ENCODE measurements around the gene GATA2.

GATA2 gene

DNA sequence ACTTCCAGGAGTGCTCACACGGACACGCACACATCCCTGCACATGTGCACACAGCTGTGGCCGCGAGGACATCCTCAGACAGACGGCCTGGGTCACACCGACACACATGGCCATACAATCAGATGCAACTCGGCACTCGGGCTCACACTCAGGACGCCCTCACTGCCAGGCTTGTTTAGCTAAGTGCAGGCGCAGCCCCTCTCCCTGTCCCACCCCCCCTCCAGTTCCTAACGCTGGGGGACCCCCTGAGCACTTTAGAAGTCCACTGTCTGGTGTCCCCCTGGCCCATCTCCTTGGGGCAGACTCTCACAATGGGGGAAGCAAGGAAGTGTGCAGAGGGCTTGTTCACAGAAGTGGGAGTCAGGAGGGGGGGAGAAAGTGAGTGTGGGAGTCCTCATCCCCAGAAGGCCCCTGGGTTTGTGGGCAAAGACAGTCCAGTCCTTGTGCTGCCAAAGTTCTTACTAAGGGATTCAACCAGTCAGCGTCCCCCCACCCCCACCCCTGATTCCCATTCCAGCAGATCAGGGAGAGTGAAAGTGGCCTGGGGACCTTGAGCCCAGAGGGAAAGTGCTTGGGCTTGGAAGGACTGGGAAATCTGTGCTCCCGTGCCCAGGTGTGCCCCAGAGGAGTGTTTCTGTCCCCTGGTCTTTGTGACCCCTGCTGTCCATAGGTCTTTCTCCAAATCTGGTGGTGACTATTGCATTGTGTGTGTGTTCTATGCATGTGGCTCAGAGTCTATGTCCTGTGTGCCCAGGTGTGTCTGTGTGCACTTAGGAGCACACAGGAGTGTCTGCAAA, 767 bp upstream of the GATA2 start:
- Histone ChIP-seq H3K27ac (ENCODE audit: low read depth, low read length, severe bottlenecking) (no peak overlapping the region), H3K4me1 (ENCODE audit: control insufficient read depth, insufficient read depth, low read length, poor library complexity, severe bottlenecking) (peaks cover 35% of the 10 kb centered on the region), H3K36me3 (ENCODE audit: control insufficient read depth, insufficient read depth, low read length) (peaks cover 7% of the 10 kb centered on the region), H3K4me3 (ENCODE audit: extremely low read depth, insufficient read depth, low read length, poor library complexity, severe bottlenecking) (peak overlapping the region; percentile 90), H3K9me3 (ENCODE audit: control insufficient read depth, low read length) (no peaks in the 10 kb centered on the region)
- WGBS, 2 experiments (ENCODE audit: insufficient coverage in 2 of 2) = 11% methylated on average over 10 to 11 of the region's 13 CpGs

DNA sequence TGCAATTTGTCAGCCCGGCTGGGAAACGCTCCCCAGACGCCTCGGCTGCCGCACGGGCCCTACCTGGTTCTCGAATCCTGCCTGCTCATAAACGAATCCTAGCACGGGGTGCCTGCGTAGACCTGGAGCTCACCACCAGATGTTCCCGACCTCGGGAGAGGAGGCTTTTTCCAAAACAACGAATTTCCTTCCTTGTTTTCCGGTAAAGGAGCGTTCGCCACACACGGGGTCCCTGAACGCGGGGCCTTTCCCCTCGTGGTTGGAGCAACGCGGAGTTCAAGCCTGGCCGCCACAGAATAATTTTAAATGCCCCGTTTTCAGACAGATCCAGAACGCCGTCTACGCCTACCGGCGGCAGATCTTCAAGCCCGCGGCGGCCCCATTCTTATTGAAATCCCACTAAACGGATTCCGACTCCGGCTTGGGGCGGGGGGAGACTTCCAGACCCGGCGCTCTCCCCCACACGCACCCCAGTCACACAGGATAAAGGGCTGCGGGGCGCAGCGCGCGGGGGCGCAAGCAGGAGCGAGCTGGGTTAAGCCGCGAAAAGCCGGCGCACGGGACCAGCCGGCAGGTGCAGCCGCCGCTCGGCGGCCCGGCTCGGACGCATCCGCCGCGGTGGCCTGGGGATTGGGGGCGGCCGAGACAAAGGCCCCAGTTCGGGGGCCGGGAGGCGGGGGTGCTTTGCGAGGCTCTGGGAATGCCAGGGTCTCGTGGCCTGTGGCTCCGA, 895 bp downstream of the GATA2 start:
- Histone ChIP-seq H3K4me1 (ENCODE audit: control insufficient read depth, insufficient read depth, low read length, poor library complexity, severe bottlenecking) (peaks cover 29% of the 10 kb centered on the region), H3K27ac (ENCODE audit: low read depth, low read length, severe bottlenecking) (no peak overlapping the region), H3K9me3 (ENCODE audit: control insufficient read depth, low read length) (no peaks in the 10 kb centered on the region), H3K4me3 (ENCODE audit: extremely low read depth, insufficient read depth, low read length, poor library complexity, severe bottlenecking) (peak overlapping the region; percentile 90), H3K36me3 (ENCODE audit: control insufficient read depth, insufficient read depth, low read length) (peaks cover 4% of the 10 kb centered on the region)
- 3 to 4% methylated on average over 57 to 63 of the region's 70 CpGs for WGBS, 2 experiments (ENCODE audit: insufficient coverage in 2 of 2)

DNA sequence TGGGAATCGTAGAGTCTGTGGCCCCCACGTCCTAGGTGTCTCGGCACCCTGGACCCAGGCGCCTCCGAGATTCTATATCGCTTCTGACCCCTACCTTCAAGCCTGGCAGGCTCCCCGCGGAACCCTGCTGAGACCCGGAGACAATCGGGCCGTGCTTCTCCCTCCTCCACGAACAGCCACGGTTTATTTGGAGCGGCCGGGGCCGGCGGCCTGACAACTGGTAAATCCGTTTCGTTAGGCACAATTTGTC, 1.4 kb downstream of the GATA2 start:
- H3K4me3 ChIP-seq (ENCODE audit: extremely low read depth, insufficient read depth, low read length, poor library complexity, severe bottlenecking) = peak overlapping the region; percentile 90
- WGBS, 2 experiments (ENCODE audit: insufficient coverage in 2 of 2) = 3 to 4% methylated on average over 19 of the region's 19 CpGs
- H3K27ac ChIP-seq (ENCODE audit: low read depth, low read length, severe bottlenecking) = no peak overlapping the region
- no peaks in the 10 kb centered on the region for H3K9me3 ChIP-seq (ENCODE audit: control insufficient read depth, low read length)
- H3K36me3 ChIP-seq (ENCODE audit: control insufficient read depth, insufficient read depth, low read length) = peaks cover 7% of the 10 kb centered on the region
- H3K4me1 ChIP-seq (ENCODE audit: control insufficient read depth, insufficient read depth, low read length, poor library complexity, severe bottlenecking) = peaks cover 26% of the 10 kb centered on the region

DNA sequence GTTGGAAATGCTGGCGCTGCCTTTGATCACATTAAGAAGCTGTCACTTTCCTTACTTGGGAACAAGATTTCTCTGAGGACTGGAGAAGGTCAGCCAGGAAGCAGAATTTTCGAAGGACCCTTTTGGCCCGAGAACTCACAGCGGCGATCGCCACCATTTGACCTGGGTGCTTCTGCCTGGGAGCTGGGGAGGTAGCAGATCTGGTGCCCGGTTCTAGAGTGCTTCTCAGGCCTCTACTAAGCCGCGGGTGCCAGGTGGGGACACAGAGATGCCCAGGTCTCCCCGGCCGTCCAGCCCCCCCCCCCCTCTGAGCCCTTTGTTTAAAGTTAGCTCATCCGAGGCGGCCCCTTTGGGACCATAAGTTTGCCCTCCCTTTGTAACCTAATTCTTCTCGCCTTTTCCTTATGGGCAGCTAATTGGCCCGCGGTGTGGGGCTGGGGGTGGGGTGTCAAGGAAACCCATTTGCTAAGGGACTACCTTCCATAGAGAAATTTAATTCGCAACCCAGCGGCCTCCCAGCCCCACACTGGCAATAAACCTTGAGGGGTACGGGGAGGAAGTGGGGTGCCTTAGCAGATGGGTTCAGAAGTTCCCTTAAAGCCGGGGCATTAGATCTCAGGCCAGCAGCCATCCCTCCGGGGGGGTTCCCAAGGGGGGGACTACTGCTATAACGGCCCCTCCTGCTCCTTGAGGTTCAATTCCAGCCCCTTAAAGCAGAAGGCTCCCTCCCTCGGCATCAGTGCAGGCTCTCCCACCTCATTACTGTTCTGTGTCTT, 1.9 kb downstream of the GATA2 start:
- 1% methylated on average over 13 to 14 of the region's 23 CpGs for WGBS, 2 experiments (ENCODE audit: insufficient coverage in 2 of 2)
- peaks cover 26% of the 10 kb centered on the region for H3K4me1 ChIP-seq (ENCODE audit: control insufficient read depth, insufficient read depth, low read length, poor library complexity, severe bottlenecking)
- peak overlapping the region; percentile 90 for H3K4me3 ChIP-seq (ENCODE audit: extremely low read depth, insufficient read depth, low read length, poor library complexity, severe bottlenecking)
- H3K9me3 ChIP-seq (ENCODE audit: control insufficient read depth, low read length) = no peaks in the 10 kb centered on the region
- peak overlapping the region; percentile 36 for H3K27ac ChIP-seq (ENCODE audit: low read depth, low read length, severe bottlenecking)
- peaks cover 12% of the 10 kb centered on the region for H3K36me3 ChIP-seq (ENCODE audit: control insufficient read depth, insufficient read depth, low read length)

DNA sequence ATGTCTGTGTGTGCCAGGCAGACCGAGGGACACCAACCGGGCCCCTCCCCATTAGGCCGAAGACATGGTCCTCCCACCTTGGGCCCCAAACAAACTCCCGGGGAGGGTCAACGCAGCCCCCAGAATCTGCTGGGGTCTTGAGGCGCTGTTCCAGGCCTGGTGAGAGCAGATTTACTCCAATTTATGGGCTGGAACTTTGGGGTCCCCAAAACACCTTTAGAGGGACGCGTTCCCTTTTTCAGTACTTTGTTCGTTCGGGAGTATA, 2.4 kb downstream of the GATA2 start:
- peak overlapping the region; percentile 90 for H3K4me3 ChIP-seq (ENCODE audit: extremely low read depth, insufficient read depth, low read length, poor library complexity, severe bottlenecking)
- no peaks in the 10 kb centered on the region for H3K9me3 ChIP-seq (ENCODE audit: control insufficient read depth, low read length)
- peaks cover 24% of the 10 kb centered on the region for H3K4me1 ChIP-seq (ENCODE audit: control insufficient read depth, insufficient read depth, low read length, poor library complexity, severe bottlenecking)
- H3K27ac ChIP-seq (ENCODE audit: low read depth, low read length, severe bottlenecking) = peak overlapping the region; percentile 36
- WGBS, 2 experiments (ENCODE audit: insufficient coverage in 2 of 2) = 0 to 8% methylated on average over 7 to 10 of the region's 10 CpGs
- peaks cover 17% of the 10 kb centered on the region for H3K36me3 ChIP-seq (ENCODE audit: control insufficient read depth, insufficient read depth, low read length)

DNA sequence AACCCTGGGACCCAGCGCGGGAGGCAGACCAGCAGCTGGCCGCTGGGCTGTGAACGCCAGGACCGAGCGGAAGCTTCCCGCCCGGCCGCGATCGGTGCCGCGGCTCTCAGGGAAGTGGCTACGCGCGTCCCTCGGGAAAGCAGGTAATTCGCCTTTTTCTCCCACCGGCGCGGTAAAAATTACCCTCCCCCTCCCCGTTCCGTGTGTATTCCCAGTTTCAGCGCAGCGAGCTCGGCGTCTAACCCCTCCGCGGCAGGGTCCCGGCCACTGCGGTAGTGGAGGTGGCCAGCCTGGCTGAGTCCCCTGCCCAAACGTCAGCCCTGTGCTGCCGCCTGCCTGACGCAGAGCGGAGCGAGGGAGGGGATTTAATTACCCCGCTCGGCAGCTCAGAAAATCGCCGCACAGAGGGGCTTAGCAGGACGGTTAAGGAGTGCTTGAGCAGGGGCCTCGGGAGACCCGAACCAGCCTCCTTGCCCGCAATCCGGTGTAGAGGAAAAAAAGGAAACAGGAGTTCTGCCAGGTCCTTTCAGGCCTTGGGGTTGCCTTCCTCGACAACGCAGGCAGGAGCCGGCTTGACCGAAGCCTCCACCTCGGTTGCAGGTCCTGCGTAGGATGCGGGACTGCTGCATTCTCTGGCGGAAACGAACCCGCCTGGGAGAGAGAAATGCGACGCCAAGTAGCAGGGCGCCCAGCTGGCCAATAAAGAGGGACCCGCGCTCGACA, 2.9 kb downstream of the GATA2 start:
- 0 to 1% methylated on average over 38 to 51 of the region's 61 CpGs for WGBS, 2 experiments (ENCODE audit: insufficient coverage in 2 of 2)
- H3K9me3 ChIP-seq (ENCODE audit: control insufficient read depth, low read length) = no peaks in the 10 kb centered on the region
- peaks cover 22% of the 10 kb centered on the region for H3K36me3 ChIP-seq (ENCODE audit: control insufficient read depth, insufficient read depth, low read length)
- peak overlapping the region; percentile 90 for H3K4me3 ChIP-seq (ENCODE audit: extremely low read depth, insufficient read depth, low read length, poor library complexity, severe bottlenecking)
- H3K4me1 ChIP-seq (ENCODE audit: control insufficient read depth, insufficient read depth, low read length, poor library complexity, severe bottlenecking) = peaks cover 19% of the 10 kb centered on the region
- H3K27ac ChIP-seq (ENCODE audit: low read depth, low read length, severe bottlenecking) = peak overlapping the region; percentile 49

DNA sequence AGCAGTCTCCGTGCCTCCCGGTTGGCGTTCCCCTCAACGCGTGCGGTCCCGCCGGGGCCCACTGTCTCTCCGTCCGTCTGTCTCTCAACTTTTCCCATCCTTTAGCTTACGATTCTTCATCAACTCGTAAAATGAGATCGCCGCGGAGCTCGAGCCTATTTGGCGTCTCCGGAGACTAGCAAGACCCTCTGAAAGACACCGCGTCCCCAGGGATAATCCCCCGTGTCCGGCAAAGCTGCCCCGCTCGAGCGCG, 3.4 kb downstream of the GATA2 start:
- Histone ChIP-seq H3K27ac (ENCODE audit: low read depth, low read length, severe bottlenecking) (peak overlapping the region; percentile 49), H3K4me3 (ENCODE audit: extremely low read depth, insufficient read depth, low read length, poor library complexity, severe bottlenecking) (peak overlapping the region; percentile 90), H3K9me3 (ENCODE audit: control insufficient read depth, low read length) (no peaks in the 10 kb centered on the region), H3K4me1 (ENCODE audit: control insufficient read depth, insufficient read depth, low read length, poor library complexity, severe bottlenecking) (peaks cover 23% of the 10 kb centered on the region), H3K36me3 (ENCODE audit: control insufficient read depth, insufficient read depth, low read length) (peaks cover 26% of the 10 kb centered on the region)
- 0% methylated on average over 26 of the region's 26 CpGs for WGBS, 2 experiments (ENCODE audit: insufficient coverage in 2 of 2)

DNA sequence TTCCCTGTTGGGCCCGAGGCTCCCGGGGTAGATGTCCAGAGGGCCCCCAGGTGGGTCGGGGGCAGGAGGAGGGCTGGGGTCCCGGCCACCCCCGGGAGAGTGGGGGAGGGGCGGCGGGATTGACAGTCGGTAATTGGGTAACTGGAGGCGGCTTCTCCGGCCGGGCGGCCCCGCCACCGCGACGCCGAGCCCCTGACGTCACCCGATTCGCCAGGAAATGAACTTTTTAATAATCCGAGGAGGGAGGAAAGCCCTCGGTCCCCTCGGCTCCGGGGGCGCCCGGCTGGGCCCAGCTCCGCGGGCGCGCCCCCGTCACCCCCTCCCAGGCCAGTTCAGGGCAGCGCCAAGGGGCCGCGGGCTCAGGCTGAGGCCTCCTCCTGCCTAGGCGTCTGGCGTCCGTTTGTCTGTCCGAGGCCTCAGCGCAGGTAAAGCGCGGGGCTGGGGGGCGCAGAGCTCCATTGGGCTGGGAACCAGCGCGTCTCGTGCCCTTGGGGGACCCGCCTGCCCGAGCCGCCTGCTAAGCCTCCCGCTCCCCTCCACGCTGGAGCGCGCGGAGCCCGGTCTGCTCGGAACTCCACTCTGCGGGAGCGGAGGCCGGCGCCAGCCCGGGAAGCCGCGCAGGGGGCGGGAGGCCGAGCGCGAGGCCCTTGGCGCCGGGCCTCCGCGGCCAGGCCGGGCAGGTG, 3.9 kb downstream of the GATA2 start:
- H3K27ac ChIP-seq (ENCODE audit: low read depth, low read length, severe bottlenecking) = peak overlapping the region; percentile 49
- peaks cover 27% of the 10 kb centered on the region for H3K36me3 ChIP-seq (ENCODE audit: control insufficient read depth, insufficient read depth, low read length)
- no peaks in the 10 kb centered on the region for H3K9me3 ChIP-seq (ENCODE audit: control insufficient read depth, low read length)
- peaks cover 28% of the 10 kb centered on the region for H3K4me1 ChIP-seq (ENCODE audit: control insufficient read depth, insufficient read depth, low read length, poor library complexity, severe bottlenecking)
- 0% methylated on average over 43 to 56 of the region's 71 CpGs for WGBS, 2 experiments (ENCODE audit: insufficient coverage in 2 of 2)
- H3K4me3 ChIP-seq (ENCODE audit: extremely low read depth, insufficient read depth, low read length, poor library complexity, severe bottlenecking) = peak overlapping the region; percentile 90

DNA sequence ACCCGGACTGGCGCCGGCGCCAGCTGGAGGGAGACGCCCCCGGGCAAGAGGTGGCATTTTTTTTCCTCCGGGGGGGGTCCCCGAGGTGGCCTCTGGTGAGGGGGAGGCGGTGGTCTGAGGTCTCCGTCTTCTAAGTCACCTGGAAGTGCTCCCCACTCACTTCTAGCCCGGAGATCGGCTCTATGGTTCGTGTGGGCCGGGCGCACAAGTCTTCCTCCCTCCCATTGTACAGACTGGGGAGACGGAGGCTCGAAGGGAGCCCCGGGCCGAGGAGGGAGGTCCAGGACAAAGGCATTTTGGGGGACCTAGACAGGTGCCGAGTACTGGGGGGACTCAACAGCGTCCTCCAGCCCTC, 4.4 kb downstream of the GATA2 start:
- Histone ChIP-seq H3K4me1 (ENCODE audit: control insufficient read depth, insufficient read depth, low read length, poor library complexity, severe bottlenecking) (peaks cover 31% of the 10 kb centered on the region), H3K4me3 (ENCODE audit: extremely low read depth, insufficient read depth, low read length, poor library complexity, severe bottlenecking) (peak overlapping the region; percentile 90), H3K27ac (ENCODE audit: low read depth, low read length, severe bottlenecking) (peak overlapping the region; percentile 75), H3K9me3 (ENCODE audit: control insufficient read depth, low read length) (no peaks in the 10 kb centered on the region), H3K36me3 (ENCODE audit: control insufficient read depth, insufficient read depth, low read length) (peaks cover 30% of the 10 kb centered on the region)
- 2% methylated on average over 9 to 16 of the region's 21 CpGs for WGBS, 2 experiments (ENCODE audit: insufficient coverage in 2 of 2)

DNA sequence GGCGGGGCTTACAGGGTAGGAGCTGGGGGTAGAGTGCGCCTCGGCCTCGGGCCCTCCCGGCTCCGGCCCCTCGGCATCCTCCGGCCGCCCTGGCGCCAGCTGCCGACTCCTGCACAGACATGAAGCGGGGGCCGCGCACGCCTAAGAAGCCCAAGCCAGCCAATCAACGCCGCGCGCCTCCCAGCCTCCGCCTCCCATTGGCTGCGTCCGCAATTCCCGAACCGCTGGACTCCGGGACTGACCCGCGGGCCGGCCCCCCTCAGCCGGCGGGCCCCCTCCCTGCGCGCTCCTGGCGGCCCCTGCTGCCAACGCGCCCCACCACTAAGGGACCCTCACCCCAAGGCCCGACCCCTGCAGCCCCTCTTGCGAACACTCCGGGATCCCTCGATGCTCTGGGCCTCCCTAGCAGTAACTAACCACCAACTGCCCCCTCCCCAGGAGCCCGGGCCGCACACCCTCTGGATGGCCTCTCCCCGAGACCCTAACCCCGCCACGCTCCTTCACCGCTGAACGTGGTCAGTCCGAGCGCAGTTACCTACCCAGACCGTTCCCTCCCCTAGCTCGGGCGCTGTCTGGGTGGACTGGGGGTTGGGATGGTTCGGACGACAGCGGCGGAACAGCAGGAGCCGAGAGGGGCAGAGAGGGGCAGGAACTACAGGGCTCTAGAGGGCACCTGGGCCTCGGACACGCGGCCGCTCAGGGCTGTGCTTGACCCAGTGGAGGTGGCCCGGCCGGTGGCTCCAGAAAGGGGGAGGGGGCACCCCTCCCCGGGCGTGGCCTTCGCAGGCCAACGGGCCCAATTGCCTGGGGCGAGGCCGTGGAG, 5.0 kb downstream of the GATA2 start:
- peak overlapping the region; percentile 90 for H3K4me3 ChIP-seq (ENCODE audit: extremely low read depth, insufficient read depth, low read length, poor library complexity, severe bottlenecking)
- WGBS, 2 experiments (ENCODE audit: insufficient coverage in 2 of 2) = 0% methylated on average over 45 to 49 of the region's 68 CpGs
- H3K9me3 ChIP-seq (ENCODE audit: control insufficient read depth, low read length) = no peaks in the 10 kb centered on the region
- peak overlapping the region; percentile 75 for H3K27ac ChIP-seq (ENCODE audit: low read depth, low read length, severe bottlenecking)
- peaks cover 32% of the 10 kb centered on the region for H3K36me3 ChIP-seq (ENCODE audit: control insufficient read depth, insufficient read depth, low read length)
- H3K4me1 ChIP-seq (ENCODE audit: control insufficient read depth, insufficient read depth, low read length, poor library complexity, severe bottlenecking) = peaks cover 31% of the 10 kb centered on the region

Data from mesodermal cell (in vitro differentiated cells).